Astrocyte of the hippocampus (primary cell): ENCODE measurements around the gene ARHGAP33.
A peak's percentile ranks its signal among the peaks of the same experiment; 100 is the strongest.
"Not testable (repeated sequence)": the region's sequence is repeated elsewhere in the genome, so short reads cannot be mapped to it uniquely, and the experiment has no call there.

Experiments used
- DNase-seq: peaks from one replicate; pipeline ENCODE4 v3.0.0; 2011; ENCODE audit warnings: low read depth, low spot score

ARHGAP33 gene

DNA sequence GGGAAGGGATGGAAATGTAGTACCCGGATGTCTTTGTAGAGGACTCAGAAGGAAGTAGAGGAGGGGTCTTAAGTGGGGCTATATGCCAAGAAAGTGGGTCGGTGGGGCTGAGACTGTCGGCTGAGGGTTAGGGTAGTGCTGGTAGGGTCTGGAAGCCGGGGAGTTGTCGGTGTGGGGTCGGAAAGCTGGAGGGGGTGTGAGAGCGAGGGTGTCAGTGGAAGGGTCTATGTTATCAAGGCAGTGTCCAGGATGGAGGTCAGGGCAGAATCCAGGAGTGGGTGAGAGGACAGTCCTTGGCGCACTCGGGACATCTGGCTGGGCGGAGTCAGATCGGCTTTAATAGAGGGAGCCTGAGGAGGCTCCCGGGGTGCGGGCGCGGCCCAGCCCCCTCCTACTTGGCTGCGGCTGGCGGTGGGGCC is 20.2 kb upstream of the ARHGAP33 start:
- no peak for DNase-seq

DNA sequence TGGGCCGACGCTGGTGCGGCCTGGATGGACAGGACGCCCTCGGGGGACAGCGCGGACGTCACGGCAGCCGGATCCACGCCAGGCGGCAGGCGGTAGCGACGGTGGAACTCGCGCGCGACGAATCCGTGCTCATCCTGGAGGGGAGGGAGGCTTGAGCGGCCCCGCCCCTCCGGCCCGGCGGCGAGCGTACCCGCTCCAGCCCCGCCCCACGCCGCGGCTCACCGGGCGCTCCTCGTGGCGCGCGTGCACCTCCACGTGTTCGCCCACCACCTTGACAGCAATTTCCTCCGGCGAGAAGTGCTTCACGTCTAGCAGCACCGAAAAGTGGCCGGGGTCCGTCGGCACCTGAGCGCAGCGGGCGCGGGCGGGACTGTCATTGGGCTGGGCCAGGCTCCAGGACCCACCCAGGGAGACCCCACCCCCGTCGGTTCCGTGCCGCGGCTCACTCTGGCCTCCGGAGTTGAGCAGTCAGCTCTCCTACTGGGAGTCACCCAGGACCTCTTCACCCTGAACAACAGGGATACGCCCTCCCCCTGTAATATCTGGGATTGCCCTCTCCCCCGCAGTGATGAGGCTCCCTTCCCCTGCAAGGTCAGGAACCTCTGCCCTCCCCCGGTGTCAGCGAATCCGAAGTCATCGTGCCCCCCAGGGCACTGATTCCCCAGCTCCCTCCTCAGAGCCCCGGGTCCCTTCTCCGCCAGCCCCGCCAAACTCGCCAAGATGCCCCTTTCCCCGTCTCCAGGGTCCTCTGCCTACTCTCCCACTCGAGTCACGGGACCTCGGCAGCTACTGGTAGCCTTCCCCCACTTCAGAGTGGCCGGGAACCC is 19.6 kb upstream of the ARHGAP33 start:
- DNase-seq: peak; percentile 30

DNA sequence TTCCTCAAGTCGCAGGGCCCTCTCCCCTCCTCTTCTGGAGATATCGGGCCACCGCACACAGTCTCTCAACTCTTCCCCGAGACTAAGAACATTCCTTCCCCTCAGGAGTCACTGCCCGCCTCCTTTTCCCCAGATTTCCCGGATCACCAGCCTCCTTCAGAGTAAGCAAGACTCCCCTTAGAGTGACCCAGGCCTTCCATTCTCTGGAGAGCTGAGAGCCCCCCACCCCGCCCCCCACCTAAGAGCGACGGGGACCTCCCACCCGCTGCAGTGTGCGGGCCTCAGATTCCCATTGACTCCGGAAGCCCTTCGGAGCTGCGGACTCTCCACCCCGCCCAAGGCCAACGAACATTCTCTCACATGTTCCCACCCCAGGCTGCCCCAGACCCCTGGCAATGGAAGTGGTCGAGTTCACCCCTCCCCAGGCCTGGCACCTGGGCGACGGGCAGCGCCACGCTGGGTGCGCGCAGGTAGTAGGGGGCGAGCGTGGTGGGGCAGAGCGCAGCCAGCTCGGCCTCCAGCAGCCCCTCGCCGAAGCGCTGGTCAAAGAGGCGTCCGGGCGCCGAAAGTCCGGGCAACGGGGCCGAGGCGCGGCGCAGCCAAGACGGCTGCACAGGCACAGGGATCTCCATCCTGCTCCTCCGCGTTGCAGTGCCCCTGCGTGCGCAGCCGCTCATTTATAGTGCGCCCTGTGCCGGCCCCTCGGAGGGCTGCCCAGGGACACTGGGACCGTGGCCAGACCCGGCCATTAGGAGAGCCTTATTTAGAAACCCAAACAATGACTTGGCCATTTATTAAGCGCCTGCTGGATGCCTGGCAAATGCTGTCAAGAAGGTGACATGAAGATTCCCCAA is 18.8 kb upstream of the ARHGAP33 start, which contains the start of gene HSPB6:
Gene HSPB6 (minus strand): TSS at position 653 of the 854 bp plus-strand sequence. CDS start 21 bp downstream, at position 632.
- DNase-seq: peak; percentile 81

DNA sequence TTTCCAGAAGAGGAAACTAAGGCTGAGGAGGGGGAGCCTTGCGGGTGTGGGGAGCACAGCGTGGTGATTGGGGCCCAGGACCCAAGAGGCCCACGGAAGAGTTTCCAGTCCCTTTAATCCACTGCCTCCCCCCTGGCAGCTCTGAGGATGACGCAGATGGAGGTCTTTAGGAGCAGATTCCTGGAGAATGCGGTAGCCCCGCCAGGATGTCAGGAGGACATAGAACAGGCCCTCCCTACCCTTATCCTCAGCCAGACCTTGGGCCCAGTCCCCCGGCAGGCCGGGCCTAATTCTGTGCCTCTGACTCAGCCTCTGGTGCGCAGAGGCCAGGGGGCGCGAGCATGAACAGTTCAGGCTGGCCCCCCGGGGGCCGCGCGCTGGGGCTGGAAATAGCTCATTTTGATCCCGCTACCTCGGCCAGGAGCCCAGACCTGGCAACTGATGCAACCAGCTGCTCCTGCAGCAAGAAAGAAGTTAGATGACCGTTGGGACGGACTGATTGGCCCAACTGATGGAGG is 18.1 kb upstream of the ARHGAP33 start:
- peak; percentile 92 for DNase-seq

- DNase-seq: peak; percentile 100
Observed at GRCh38 chr19:35757749-35758608, 17.4 kb upstream of the ARHGAP33 start, which contains the start of gene PROSER3. Gene PROSER3, plus strand, starts transcription at chr19:35758176. Its CDS starts 40 bp downstream, at chr19:35758216.

DNA sequence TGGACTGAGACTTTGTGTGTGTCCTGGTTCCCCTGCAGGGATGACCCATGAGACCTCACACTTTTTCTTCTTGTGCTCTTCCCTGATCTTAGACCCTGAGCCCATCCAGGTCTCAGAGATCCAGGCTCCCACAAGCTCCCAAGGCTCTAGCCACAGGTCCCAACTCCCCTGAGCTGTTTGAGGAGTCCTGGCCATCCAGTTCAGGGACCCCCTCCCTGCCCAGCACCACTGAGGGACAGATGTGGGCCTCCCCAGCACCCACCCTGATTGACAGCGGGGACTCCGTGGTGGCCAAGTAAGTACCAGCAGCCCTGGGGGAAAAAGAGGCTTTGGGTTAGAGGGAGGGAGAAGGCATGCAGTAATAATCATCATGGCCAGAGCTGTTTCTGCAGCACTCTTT is 15.7 kb upstream of the ARHGAP33 start:
- no peak for DNase-seq

DNA sequence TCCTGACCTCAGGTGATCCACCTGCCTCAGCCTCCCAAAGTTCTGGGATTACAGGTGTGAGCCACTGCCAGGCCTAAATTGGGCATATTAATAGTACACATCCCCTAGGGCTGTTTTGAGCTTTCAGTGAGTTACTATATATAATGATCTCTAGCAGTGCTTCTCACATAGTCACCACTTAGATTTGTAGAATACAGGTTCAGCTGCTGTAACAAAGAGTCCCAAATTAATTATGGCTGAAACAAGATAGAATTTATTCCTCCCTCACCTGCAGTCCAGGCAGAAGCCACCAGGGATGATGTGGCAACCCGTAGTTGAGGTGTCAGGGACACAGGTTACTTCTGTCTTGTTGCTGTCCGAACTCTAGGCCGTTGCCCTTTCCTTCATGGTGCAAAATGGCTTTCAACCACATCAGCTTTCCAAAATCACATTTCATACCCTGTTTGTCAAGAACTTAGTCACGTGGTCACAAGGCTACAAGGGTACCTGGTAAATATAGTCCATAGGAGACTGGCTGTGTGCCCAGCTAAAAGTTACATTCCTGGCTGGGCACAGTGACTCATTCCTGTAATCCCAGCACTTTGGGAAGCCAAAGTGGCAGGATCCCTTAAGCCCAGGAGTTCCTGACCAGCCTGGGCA is 14.5 kb upstream of the ARHGAP33 start:
- no peak for DNase-seq

DNA sequence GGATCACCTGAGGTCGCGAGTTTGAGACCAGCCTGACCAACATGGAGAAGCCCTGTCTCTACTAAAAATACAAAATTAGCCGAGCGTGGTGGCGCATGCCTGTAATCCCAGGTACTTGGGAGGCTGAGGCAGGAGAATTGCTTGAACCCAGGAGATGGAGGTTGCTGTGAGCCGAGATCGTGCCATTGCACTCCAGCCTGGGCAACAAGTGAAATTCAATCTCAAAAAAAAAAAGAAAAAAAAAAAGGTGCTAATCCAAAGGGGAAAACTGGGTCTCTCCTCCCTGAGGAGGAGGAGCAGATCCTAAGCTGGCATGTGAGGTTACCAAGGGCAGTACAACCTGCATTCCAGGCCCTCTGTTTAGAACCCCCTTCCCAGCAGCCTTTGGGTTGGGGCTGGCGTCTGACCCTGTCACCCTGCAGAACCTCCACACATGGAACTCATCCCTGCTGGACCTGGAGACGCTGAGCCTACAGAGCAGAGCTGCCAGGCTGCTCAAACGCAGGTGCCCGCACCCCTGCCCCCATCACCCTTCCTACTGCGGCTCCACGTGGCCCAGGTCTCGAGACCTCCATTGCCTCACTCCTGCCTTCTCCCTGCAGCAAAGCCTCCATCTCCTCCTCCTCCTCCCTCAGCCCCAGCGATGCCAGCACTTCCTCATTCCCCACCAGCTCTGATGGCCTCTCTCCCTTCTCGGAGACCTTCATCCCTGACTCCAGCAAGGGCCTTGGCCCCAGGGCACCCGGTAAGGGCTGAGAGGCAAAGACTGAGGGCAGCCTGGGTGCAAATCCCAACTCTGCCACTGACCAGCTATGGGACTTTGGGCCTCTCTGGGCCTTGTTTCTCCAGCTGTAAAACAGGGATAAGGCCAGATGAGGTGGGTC is 10.7 kb upstream of the ARHGAP33 start:
- no peak for DNase-seq

DNA sequence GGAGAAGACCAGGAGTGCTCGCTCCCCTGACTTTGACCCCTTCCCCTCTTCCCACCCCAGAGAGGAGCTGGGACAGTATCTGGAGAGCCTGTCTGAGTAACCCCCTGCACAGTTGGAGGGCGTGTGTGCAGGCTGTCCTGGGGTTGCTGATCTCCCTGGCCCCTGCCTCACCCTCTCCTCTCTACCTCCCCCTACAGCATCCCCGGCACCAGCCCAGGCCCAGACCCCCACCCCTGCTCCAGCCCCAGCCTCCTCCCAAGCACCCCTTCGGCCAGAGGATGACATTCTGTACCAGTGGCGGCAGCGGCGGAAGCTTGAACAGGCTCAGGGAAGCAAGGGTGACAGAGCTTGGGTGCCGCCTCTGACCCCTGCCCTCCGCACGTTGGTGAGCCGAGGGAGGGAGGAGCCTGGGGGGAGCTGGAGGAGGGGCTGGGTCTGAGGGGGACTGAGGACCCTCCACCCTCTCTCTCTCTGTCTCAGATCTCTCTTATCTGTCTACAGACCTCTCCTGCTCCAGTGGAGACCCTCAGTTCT is 8.7 kb upstream of the ARHGAP33 start:
- DNase-seq: no peak

DNA sequence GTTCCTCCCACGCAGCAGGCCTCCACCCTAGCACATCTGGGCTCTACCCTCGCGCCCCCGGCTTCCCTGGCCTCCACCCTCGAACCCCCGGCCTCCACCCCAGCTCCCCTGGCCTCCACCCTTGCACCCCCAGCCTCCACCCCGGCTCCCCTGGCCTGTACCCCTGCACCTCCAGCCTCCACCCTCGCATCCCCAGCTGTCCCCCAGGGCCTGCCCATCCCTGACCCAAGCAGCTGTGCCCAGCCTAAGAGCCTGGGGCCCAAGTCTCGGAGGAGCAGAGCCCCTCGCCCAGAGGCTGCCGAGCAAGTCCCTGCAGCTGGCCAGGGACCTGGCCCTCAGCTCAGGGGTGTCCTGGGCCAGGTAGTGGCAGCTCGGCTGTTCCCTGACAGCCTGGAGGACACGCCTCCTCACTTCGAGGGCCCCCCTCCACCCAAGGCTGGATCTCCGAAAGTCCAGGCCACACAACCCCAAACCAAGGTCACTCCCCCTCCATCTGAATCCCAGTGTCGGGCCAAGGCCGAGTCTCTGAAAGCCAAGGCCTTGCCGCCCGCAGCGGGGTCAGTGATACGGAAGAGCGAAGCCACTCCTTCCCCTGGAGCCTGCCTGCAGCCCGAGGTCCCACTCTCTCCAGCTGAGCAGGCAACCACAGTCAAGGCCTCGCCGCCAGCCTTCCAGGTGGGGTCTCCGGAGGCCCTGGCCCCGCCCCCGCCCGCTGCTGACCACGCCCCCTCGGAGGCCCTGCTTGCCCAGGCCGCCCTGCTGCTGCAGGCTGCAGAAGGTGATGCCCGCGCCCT is 7.9 kb upstream of the ARHGAP33 start:
- peak; percentile 27 for DNase-seq

- no peak for DNase-seq
Observed at GRCh38 chr19:35768082-35768421, 7.3 kb upstream of the ARHGAP33 start.

DNA sequence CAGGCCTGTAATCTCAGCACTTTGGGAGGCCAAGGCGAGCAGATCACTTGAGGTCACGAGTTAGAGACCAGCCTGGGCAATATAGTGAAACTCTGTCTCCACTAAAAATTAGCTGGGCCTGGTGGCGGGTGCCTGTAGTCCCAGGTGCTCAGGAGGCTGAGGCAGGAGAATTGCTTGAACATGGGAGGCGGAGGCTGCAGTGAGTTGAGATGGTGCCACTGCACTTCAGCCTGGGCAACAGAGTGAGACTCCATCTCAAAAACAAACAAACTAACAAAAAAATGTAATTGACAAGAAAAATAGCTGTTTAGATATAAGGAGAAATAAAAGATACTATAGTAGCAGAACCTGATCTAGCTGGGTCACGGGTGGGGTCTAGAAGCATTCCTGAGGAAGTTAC is 3.0 kb upstream of the ARHGAP33 start:
- not testable (repeated sequence) for DNase-seq

DNA sequence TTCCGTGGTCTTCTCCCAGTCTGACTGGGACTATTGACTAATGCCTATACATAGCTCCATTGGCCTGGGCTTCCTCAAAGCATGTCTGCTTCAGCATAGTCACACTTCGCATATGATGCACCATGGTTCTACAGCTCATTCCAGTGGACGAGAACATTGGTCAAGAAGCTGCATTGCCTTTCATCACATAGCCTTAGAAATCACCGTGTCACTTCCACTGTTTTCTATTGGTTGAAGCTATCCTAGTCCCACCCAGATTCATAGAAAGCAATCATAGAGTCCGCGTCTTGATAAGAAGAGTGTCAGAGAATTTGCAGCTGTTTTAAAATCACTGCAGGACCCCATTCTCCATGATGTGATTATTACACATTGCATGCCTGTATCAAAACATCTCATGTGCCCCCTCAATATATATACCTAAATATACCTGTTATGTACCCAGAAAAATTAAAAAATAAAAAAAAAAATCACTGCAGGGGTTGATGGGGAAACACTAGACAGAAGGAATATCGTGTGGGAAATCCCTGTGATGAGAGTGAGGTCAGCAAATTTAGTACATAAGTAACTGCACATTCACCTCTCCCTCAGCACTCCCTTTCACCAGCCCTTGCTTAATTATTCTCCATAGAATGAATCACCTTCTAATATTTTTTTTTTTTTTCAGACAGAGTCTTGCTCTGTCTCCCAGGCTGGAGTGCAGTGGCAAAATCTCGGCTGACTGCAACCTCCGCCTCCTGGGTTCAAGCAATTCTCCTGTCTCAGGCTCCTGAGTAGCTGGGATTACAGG is 2.2 kb upstream of the ARHGAP33 start:
- DNase-seq: no peak

GRCh38 chr19:35774274-35775045 is 904 bp upstream of the ARHGAP33 start:
- no peak for DNase-seq

DNA sequence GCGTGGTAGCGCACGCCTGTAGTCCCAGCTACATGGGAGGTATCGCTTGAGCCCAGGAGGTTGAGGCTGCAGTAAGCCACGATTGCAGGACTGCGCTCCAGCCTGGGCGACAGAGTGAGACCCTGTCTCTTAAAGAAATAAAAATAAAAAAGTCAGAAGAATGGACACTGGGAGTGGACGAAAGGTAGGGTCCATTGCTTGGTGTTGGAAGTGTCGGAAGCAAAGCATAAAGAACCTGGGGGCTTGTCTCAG is 392 bp upstream of the ARHGAP33 start:
- no peak for DNase-seq

GRCh38 chr19:35776102-35776788 is 881 bp downstream of the ARHGAP33 start:
- no peak for DNase-seq
